Retinal pigment epithelial cell (primary cell): Measurements from ENCODE around the gene CHMP3.

Source experiments
- DNase-seq: peaks from one replicate; pipeline ENCODE4 v3.0.0-alpha.2; 2010; ENCODE audit warnings: low read depth
- H3K4me3 ChIP-seq: 2 replicates; pipeline ENCODE4 v1.5.1; 2011; ENCODE audit warnings: mild to moderate bottlenecking, low read length, control low read depth, moderate library complexity
- TF ChIP-seq, protein P1 (sequence below): conservative IDR thresholded peaks from 2 replicates; pipeline ENCODE4 v1.5.1; 2011; ENCODE audit warnings: low read depth, low read length, control low read depth, inconsistent platforms

CHMP3 gene

DNA sequence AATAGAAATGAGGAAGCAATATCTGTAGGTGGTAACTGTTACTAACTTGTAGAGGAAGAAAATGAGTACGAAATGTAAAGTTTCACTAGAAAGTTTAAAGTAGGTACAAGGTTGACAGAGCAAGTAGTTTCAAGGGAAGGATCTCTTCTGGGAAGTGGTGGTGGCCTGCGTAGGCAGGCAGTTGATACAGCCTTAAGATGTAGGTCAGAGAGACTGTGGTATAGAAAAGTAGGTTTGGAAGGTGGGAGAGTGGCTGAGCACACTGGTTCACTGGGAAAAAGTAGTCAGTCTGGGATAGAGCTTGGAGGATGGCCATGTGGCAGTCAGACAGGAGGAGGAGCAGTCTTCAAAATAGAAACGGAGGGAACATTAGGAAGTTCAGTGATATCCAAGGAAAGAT is 98.6 kb downstream of the CHMP3 start:
- no peak for DNase-seq
- TF ChIP-seq, protein P1, sequence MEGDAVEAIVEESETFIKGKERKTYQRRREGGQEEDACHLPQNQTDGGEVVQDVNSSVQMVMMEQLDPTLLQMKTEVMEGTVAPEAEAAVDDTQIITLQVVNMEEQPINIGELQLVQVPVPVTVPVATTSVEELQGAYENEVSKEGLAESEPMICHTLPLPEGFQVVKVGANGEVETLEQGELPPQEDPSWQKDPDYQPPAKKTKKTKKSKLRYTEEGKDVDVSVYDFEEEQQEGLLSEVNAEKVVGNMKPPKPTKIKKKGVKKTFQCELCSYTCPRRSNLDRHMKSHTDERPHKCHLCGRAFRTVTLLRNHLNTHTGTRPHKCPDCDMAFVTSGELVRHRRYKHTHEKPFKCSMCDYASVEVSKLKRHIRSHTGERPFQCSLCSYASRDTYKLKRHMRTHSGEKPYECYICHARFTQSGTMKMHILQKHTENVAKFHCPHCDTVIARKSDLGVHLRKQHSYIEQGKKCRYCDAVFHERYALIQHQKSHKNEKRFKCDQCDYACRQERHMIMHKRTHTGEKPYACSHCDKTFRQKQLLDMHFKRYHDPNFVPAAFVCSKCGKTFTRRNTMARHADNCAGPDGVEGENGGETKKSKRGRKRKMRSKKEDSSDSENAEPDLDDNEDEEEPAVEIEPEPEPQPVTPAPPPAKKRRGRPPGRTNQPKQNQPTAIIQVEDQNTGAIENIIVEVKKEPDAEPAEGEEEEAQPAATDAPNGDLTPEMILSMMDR, result no peak
- H3K4me3 ChIP-seq, result no peak overlapping the region

DNA sequence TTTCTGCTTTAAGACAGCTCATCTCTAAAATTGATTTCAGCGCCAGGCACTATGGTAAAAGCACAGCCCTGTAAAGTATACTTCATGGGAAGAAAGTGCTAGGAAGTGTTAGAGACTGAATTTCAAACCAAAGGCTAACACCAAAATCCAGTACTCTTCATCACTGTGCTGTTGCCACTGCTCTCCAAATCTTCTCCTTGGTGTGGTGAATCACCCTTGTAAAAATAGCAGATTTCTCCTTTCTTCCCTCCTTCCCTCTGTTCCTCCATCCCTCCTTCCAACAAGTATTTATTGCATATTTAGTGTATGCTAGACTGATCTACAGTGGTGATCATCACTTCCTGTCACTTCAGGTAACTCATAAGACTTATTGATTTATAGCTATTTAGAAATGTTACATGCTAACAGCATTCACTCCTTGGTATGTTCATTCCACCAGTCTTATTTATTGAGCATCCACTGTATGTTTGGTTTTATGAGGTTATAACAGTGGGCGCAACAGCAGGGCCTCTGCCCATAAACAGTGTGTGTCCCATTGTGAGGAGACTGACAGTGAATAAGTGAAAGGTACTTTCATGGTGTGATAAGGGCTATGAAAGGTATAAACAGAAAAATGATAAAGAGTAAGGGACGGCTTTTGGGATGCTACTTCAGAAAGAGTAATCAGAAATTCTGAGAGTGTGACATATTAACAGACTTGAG is 102.0 kb downstream of the CHMP3 start:
- TF ChIP-seq, protein P1, result no peak
- no peak for DNase-seq
- H3K4me3 ChIP-seq, result no peak overlapping the region

DNA sequence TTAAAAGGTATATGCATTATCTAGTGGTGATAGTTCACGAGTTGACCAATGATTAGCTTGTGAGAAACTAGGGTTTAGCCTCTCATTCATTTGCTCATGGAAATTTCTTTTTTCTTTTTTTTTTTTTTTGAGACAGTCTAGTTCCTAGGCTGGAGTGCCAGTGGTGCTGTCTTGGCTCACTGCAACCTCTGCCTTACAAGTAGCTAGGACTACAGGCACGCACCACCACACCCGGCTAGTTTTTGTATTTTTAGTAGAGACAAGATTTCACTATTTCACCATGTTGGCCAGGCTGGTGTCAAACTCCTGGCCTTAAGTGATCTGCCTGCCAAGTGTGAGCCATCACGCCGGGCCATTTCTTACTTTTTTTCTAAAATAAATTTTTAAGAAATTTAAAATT is 108.1 kb downstream of the CHMP3 start:
- H3K4me3 ChIP-seq, result no peak overlapping the region
- DNase-seq, result no peak
- TF ChIP-seq, protein P1, result no peak

DNA sequence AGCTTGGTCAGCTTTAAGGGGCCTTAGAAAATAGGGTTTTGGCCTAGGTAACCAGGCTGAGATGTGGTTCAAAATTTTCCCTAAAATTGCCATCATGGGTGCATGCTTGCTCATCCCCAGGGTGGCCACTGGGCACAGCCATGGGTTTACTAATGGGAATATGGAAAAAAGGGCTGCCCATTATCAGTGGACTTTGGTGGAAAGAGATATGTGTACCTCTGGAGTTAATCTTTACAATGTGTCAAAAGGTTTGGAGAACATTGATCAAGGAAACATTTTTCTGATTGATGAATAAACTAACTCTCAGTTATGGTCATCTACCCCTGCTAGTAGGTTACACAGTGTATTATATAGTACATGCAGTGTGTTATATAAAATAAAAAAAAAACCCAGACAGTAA is 109.0 kb downstream of the CHMP3 start:
- no peak for DNase-seq
- no peak overlapping the region for H3K4me3 ChIP-seq
- TF ChIP-seq, protein P1, result no peak

DNA sequence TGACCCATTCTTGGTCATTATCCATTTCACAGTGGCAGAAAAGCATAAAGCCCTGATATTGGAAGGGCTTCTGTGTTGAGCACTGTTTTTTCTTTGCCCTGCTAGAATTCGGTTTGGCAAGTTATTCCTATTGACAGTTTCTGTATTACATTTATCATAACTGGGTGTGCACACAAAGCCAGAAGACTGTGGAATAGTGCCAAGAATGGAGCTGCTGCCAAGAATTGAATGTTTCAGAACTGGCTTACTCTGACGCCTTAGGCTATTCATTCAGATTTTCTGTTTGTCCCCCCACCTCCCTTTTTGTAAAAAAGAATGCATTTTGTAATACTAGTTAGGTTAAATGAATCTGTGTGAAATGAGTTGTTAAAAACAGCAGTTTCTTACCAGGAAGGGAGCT is 109.4 kb downstream of the CHMP3 start:
- H3K4me3 ChIP-seq, result no peak overlapping the region
- TF ChIP-seq, protein P1, result no peak
- DNase-seq, result no peak
